ENCODE measurements around the gene EXOSC1.

EXOSC1 gene

DNA sequence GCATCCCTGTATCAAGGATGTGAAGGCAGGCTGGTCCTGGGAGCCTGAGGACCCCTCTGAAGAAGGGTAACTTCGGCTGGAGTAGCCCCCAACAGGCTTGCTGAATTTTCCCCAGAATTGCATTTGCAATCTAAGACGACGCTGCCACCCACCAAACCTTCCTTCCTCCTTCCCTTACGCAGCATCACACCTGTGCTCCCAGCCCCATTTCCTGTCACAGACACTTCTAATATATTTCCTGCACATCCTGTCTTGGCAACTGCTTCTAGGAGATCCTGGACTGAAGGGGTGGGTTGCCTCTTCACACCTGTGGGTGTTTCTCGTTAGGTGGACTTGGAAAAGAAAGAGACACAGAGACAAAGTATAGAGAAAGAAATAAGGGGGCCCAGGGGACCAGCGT lies 29.2 kb downstream of the EXOSC1 start:
- no peaks in the 10 kb centered on the region for H4K20me1 ChIP-seq (ENCODE audit: insufficient read depth, low read length)
- no peak overlapping the region for H3K27ac ChIP-seq (ENCODE audit: low read length)
- no peaks in the 10 kb centered on the region for H3K27me3 ChIP-seq (ENCODE audit: low read depth, low read length)
- H3K4me3 ChIP-seq (ENCODE audit: low read length): no peak overlapping the region
- H3K79me2 ChIP-seq (ENCODE audit: low read length): no peaks in the 10 kb centered on the region
- no peaks in the 10 kb centered on the region for H3K9me3 ChIP-seq (ENCODE audit: insufficient read depth, low read length)
- no peak overlapping the region for H3K4me2 ChIP-seq (ENCODE audit: low read length)
- no peak overlapping the region for H2AFZ ChIP-seq (ENCODE audit: low read depth, low read length)
- peaks cover 12% of the 10 kb centered on the region for H3K4me1 ChIP-seq (ENCODE audit: low read length)
- TF ChIP-seq EZH2phosphoT487 (IDR thresholded peaks at IDR 0.05; ENCODE audit: low read depth): no peak
- TF ChIP-seq, protein P1, sequence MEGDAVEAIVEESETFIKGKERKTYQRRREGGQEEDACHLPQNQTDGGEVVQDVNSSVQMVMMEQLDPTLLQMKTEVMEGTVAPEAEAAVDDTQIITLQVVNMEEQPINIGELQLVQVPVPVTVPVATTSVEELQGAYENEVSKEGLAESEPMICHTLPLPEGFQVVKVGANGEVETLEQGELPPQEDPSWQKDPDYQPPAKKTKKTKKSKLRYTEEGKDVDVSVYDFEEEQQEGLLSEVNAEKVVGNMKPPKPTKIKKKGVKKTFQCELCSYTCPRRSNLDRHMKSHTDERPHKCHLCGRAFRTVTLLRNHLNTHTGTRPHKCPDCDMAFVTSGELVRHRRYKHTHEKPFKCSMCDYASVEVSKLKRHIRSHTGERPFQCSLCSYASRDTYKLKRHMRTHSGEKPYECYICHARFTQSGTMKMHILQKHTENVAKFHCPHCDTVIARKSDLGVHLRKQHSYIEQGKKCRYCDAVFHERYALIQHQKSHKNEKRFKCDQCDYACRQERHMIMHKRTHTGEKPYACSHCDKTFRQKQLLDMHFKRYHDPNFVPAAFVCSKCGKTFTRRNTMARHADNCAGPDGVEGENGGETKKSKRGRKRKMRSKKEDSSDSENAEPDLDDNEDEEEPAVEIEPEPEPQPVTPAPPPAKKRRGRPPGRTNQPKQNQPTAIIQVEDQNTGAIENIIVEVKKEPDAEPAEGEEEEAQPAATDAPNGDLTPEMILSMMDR (IDR thresholded peaks at IDR 0.05; ENCODE audit: low read depth, low read length): no peak
- no peak overlapping the region for H3K9ac ChIP-seq (ENCODE audit: low read length)
- no peaks in the 10 kb centered on the region for H3K36me3 ChIP-seq (replicated peaks; ENCODE audit: low read depth, low read length)

GRCh38 chr10:97412891-97413304 lies 32.9 kb downstream of the EXOSC1 start:
- no peaks in the 10 kb centered on the region for H3K36me3 ChIP-seq (replicated peaks; ENCODE audit: low read depth, low read length)
- no peak overlapping the region for H3K9ac ChIP-seq (ENCODE audit: low read length)
- H3K27ac ChIP-seq (ENCODE audit: low read length): no peak overlapping the region
- H2AFZ ChIP-seq (ENCODE audit: low read depth, low read length): no peak overlapping the region
- H3K79me2 ChIP-seq (ENCODE audit: low read length): no peaks in the 10 kb centered on the region
- H4K20me1 ChIP-seq (ENCODE audit: insufficient read depth, low read length): no peaks in the 10 kb centered on the region
- H3K4me3 ChIP-seq (ENCODE audit: low read length): no peak overlapping the region
- no peak overlapping the region for H3K4me2 ChIP-seq (ENCODE audit: low read length)
- TF ChIP-seq EZH2phosphoT487 (IDR thresholded peaks at IDR 0.05; ENCODE audit: low read depth): no peak
- H3K27me3 ChIP-seq (ENCODE audit: low read depth, low read length): no peaks in the 10 kb centered on the region
- peaks cover under 1% of the 10 kb centered on the region for H3K4me1 ChIP-seq (ENCODE audit: low read length)
- no peaks in the 10 kb centered on the region for H3K9me3 ChIP-seq (ENCODE audit: insufficient read depth, low read length)

- H3K27ac ChIP-seq (ENCODE audit: low read length): no peak overlapping the region
- no peaks in the 10 kb centered on the region for H3K27me3 ChIP-seq (ENCODE audit: low read depth, low read length)
- no peak overlapping the region for H3K9ac ChIP-seq (ENCODE audit: low read length)
- H3K4me1 ChIP-seq (ENCODE audit: low read length): peaks cover 3% of the 10 kb centered on the region; the same call in 1 of the 2 replicates
- H3K36me3 ChIP-seq (replicated peaks; ENCODE audit: low read depth, low read length): no peaks in the 10 kb centered on the region
- H2AFZ ChIP-seq (ENCODE audit: low read depth, low read length): no peak overlapping the region
- H3K79me2 ChIP-seq (ENCODE audit: low read length): no peaks in the 10 kb centered on the region
- H3K4me3 ChIP-seq (ENCODE audit: low read length): no peak overlapping the region
- H3K4me2 ChIP-seq (ENCODE audit: low read length): no peak overlapping the region
- H3K9me3 ChIP-seq (ENCODE audit: insufficient read depth, low read length): no peaks in the 10 kb centered on the region
- H4K20me1 ChIP-seq (ENCODE audit: insufficient read depth, low read length): no peaks in the 10 kb centered on the region
- TF ChIP-seq, protein P1 (IDR thresholded peaks at IDR 0.05; ENCODE audit: low read depth, low read length): no peak
- no peak for TF ChIP-seq EZH2phosphoT487 (IDR thresholded peaks at IDR 0.05; ENCODE audit: low read depth)
Observed at GRCh38 chr10:97411406-97411805, 34.4 kb downstream of the EXOSC1 start.

- no peak for TF ChIP-seq EZH2phosphoT487 (IDR thresholded peaks at IDR 0.05; ENCODE audit: low read depth)
- TF ChIP-seq, protein P1 (IDR thresholded peaks at IDR 0.05; ENCODE audit: low read depth, low read length): no peak
- no peak overlapping the region for H3K4me2 ChIP-seq (ENCODE audit: low read length)
- H3K27ac ChIP-seq (ENCODE audit: low read length): no peak overlapping the region
- peaks cover 3% of the 10 kb centered on the region; the same call in 1 of the 2 replicates for H3K4me1 ChIP-seq (ENCODE audit: low read length)
- H3K9me3 ChIP-seq (ENCODE audit: insufficient read depth, low read length): no peaks in the 10 kb centered on the region
- H3K4me3 ChIP-seq (ENCODE audit: low read length): no peak overlapping the region
- no peaks in the 10 kb centered on the region for H3K27me3 ChIP-seq (ENCODE audit: low read depth, low read length)
- no peak overlapping the region for H2AFZ ChIP-seq (ENCODE audit: low read depth, low read length)
- no peaks in the 10 kb centered on the region for H3K36me3 ChIP-seq (replicated peaks; ENCODE audit: low read depth, low read length)
- no peaks in the 10 kb centered on the region for H3K79me2 ChIP-seq (ENCODE audit: low read length)
- no peaks in the 10 kb centered on the region for H4K20me1 ChIP-seq (ENCODE audit: insufficient read depth, low read length)
- no peak overlapping the region for H3K9ac ChIP-seq (ENCODE audit: low read length)
Observed at GRCh38 chr10:97408496-97408992, 37.3 kb downstream of the EXOSC1 start.
